ENCODE data around the gene TSPAN31. TPM values are rescaled to one million over a fixed set of nuclear protein-coding genes. Genes with fewer than 3 reads are reported as not detected.

TSPAN31 gene
- total RNA-seq, 1 donor from 2014 or later, result 42.3 TPM

- Histone ChIP-seq H3K27ac (no peak overlapping the region), H3K9me3 (no peaks in the 10 kb centered on the region), H3K36me3 (peaks cover 0 to 13% of the 10 kb centered on the region in 2 donors), H3K4me3 (no peak overlapping the region), H3K27me3 (no peaks in the 10 kb centered on the region), H3K4me1 (peaks cover 2 to 11% of the 10 kb centered on the region in 2 donors)
- DNase-seq (ENCODE audit: low spot score in 2 of 2), result no peak
- no peak for TF ChIP-seq CTCF (IDR thresholded peaks at IDR 0.05)
- intact Hi-C loops (cut with DNase I), result no loop called here
Observed at GRCh38 chr12:57777367-57777766, 32.5 kb downstream of the TSPAN31 start.

- TF ChIP-seq CTCF (IDR thresholded peaks at IDR 0.05), result no peak
- H3K4me3 ChIP-seq, result no peak overlapping the region
- H3K9me3 ChIP-seq, result no peaks in the 10 kb centered on the region
- intact Hi-C loops (cut with DNase I), result no loop called here
- peaks cover 0 to 13% of the 10 kb centered on the region in 2 donors for H3K36me3 ChIP-seq
- H3K27ac ChIP-seq, result no peak overlapping the region
- DNase-seq (ENCODE audit: low spot score in 2 of 2), result no peak
- H3K4me1 ChIP-seq, result peaks cover 2 to 11% of the 10 kb centered on the region in 2 donors
- no peaks in the 10 kb centered on the region for H3K27me3 ChIP-seq
Observed at GRCh38 chr12:57777911-57778310, 33.1 kb downstream of the TSPAN31 start.

- peak in 1 of 2 donors; percentile 18 for DNase-seq (ENCODE audit: low spot score in 2 of 2)
- H3K4me1 ChIP-seq, result peaks cover 7 to 14% of the 10 kb centered on the region in 2 donors
- H3K27ac ChIP-seq, result no peak overlapping the region
- peaks cover 0 to 9% of the 10 kb centered on the region in 2 donors for H3K36me3 ChIP-seq
- no peaks in the 10 kb centered on the region for H3K9me3 ChIP-seq
- no peaks in the 10 kb centered on the region for H3K27me3 ChIP-seq
- H3K4me3 ChIP-seq, result no peak overlapping the region
- TF ChIP-seq CTCF (IDR thresholded peaks at IDR 0.05), result no peak
- intact Hi-C loops (cut with DNase I), result no loop called here
Observed at GRCh38 chr12:57779736-57780135, 34.9 kb downstream of the TSPAN31 start.

- intact Hi-C loops (cut with DNase I), result no loop called here
Observed at GRCh38 chr12:57780284-57780897, 35.6 kb downstream of the TSPAN31 start.

GRCh38 chr12:57781244-57781643, 36.4 kb downstream of the TSPAN31 start:
- Histone ChIP-seq H3K4me3 (no peak overlapping the region), H3K27me3 (no peaks in the 10 kb centered on the region), H3K4me1 (peaks cover 7 to 14% of the 10 kb centered on the region in 2 donors), H3K36me3 (peaks cover 8 to 9% of the 10 kb centered on the region in 2 donors), H3K27ac (no peak overlapping the region), H3K9me3 (no peaks in the 10 kb centered on the region)
- TF ChIP-seq CTCF (IDR thresholded peaks at IDR 0.05), result no peak
- intact Hi-C loops (cut with DNase I), result no loop called here
- peak in 1 of 2 donors; percentile 16 for DNase-seq (ENCODE audit: low spot score in 2 of 2)

More at GRCh38 chr12:57780284-57780897, 35.6 kb downstream of the TSPAN31 start:
- no peaks in the 10 kb centered on the region for H3K9me3 ChIP-seq
- H3K27ac ChIP-seq, result no peak overlapping the region
- no peak overlapping the region for H3K4me3 ChIP-seq
- no peaks in the 10 kb centered on the region for H3K27me3 ChIP-seq
- H3K4me1 ChIP-seq, result peaks cover 7 to 14% of the 10 kb centered on the region in 2 donors
- peaks cover 1 to 6% of the 10 kb centered on the region in 2 donors for H3K36me3 ChIP-seq
- DNase-seq (ENCODE audit: low spot score in 2 of 2), result peak in 1 of 2 donors; percentile 57
- TF ChIP-seq CTCF (IDR thresholded peaks at IDR 0.05), result no peak
